SU-DHL-6 (cell line): ENCODE data around the gene SKAP2.

Experiments used
- EZH2phosphoT487 ChIP-seq: fragments of 200-600 bp; sonication (generic), shearing (Covaris generic); conservative IDR thresholded peaks from 2 replicates; pipeline ENCODE4 v1.6.1; 2018; ENCODE audit warnings: mild to moderate bottlenecking, antibody characterized with exemption, low read length, moderate library complexity, mixed read lengths
- TF ChIP-seq, protein P1 (sequence below): fragments of 200-600 bp; sonication (generic); IDR thresholded peaks from one replicate; pipeline ENCODE4 v1.5.1; 2017; ENCODE audit warnings: antibody characterized with exemption, mild to moderate bottlenecking, low read length, moderate library complexity; ENCODE audit not compliant: insufficient read depth, poor library complexity, severe bottlenecking

DNA sequence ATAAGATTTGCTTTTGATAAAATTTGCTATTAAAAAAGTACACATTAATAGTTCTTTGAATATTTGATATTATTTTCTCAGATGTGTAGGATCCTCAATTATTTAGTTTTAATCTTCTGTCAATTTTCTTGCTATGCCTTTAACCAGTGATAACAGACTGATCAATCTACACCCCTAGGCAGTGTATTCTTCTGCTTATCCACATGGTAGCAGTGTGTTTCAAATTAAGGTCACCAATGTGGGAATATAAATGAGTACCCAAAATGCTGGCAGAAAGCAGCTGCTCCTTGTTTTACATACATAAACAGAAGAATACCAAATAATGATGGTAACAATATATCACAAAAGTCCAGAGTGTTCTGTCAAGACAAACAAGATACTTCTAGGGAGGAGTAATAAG lies 87.0 kb downstream of the SKAP2 start:
- TF ChIP-seq, protein P1, sequence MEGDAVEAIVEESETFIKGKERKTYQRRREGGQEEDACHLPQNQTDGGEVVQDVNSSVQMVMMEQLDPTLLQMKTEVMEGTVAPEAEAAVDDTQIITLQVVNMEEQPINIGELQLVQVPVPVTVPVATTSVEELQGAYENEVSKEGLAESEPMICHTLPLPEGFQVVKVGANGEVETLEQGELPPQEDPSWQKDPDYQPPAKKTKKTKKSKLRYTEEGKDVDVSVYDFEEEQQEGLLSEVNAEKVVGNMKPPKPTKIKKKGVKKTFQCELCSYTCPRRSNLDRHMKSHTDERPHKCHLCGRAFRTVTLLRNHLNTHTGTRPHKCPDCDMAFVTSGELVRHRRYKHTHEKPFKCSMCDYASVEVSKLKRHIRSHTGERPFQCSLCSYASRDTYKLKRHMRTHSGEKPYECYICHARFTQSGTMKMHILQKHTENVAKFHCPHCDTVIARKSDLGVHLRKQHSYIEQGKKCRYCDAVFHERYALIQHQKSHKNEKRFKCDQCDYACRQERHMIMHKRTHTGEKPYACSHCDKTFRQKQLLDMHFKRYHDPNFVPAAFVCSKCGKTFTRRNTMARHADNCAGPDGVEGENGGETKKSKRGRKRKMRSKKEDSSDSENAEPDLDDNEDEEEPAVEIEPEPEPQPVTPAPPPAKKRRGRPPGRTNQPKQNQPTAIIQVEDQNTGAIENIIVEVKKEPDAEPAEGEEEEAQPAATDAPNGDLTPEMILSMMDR = no peak
- no peak for TF ChIP-seq EZH2phosphoT487
